Suprapubic skin (tissue), 4 donors: ENCODE measurements around the gene RPS6KA2. TPM values are rescaled to one million over a fixed set of nuclear protein-coding genes. Genes with fewer than 3 reads are reported as not detected.

Experiments used
- DNase-seq, 2 donors: peaks; one replicate each; pipeline ENCODE4 v3.0.0-alpha.2; 2019; ENCODE audit warnings: low spot score in 2 of 2
- H3K27ac ChIP-seq: fragments of 200-600 bp; sonication (generic); one replicate; pipeline ENCODE4 v1.5.1; 2019
- H3K27me3 ChIP-seq: fragments of 200-600 bp; sonication (generic); one replicate; pipeline ENCODE4 v1.5.1; 2019
- H3K36me3 ChIP-seq: fragments of 200-600 bp; sonication (generic); one replicate; pipeline ENCODE4 v1.5.1; 2019
- H3K4me1 ChIP-seq: fragments of 200-600 bp; sonication (generic); one replicate; pipeline ENCODE4 v1.5.1; 2019
- H3K4me3 ChIP-seq: fragments of 200-600 bp; sonication (generic); one replicate; pipeline ENCODE4 v1.5.1; 2019; ENCODE audit warnings: mild to moderate bottlenecking
- H3K9me3 ChIP-seq: fragments of 200-600 bp; sonication (generic); one replicate; pipeline ENCODE4 v1.5.1; 2019
- EP300 ChIP-seq: sonication (generic); formaldehyde crosslinking; IDR thresholded peaks from one replicate; pipeline ENCODE4 v1.6.1; 2017; ENCODE audit warnings: antibody characterized with exemption
- POLR2A ChIP-seq, 2 donors: fragments of 450-650 bp; IDR thresholded peaks; one replicate each; pipeline ENCODE4 v1.6.1; 2017; ENCODE audit warnings: antibody characterized with exemption in 2 of 2, mild to moderate bottlenecking in 2 of 2, moderate library complexity in 2 of 2
- POLR2AphosphoS5 ChIP-seq, 3 donors: sonication (generic); formaldehyde crosslinking; IDR thresholded peaks; one replicate each; pipeline ENCODE4 v1.6.1; 2017; ENCODE audit warnings: antibody characterized with exemption in 3 of 3
- WGBS: methylation state at CpG from one replicate; pipeline ENCODE4 v1.1.5; 2018; 5-methylcytosine and 5-hydroxymethylcytosine counted together
- total RNA-seq, 4 donors: library from RNA; depleted of rRNA; stranded (reverse); fragments of >200 nt; gene quantifications; one replicate each; pipeline ENCODE4 v1.1.0, GENCODE V29; 2016
- TF ChIP-seq, protein P1 (sequence below), 2 donors: fragments of 200-600 bp in 1 of 2; fragments of 450-650 bp in 1 of 2; sonication (generic) in 1 of 2; IDR thresholded peaks; one replicate each; pipeline ENCODE4 v1.5.1; 2016 to 2019; ENCODE audit warnings: antibody characterized with exemption in 2 of 2, mild to moderate bottlenecking in 1 of 2, moderate library complexity in 1 of 2

The RPS6KA2 gene
- total RNA-seq, 4 donors from 2014 or later: 24.2 to 38.5 (median 32.3) TPM

DNA sequence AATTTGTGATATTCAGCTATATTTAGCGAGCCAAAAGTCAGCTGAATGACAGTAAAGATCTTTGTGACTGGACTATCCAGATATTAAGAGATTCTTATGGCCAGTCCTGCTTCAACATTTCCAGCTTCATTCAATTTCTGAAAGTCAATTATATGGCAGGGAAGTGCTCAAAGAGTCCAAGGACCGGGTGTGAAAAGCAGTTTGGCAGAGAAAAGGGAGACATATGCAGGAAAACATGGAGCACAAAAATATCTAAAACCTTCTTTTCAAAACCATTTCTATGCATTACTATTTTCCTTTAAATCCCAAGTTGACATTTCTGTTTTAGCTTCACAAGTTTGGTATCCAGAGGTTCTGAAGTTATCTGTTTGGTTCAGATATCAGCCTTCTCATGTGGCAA lies 249.3 kb downstream of the RPS6KA2 start:
- WGBS: 41% methylated on average over 2 of the region's 2 CpGs
- Histone ChIP-seq H3K27ac (no peak overlapping the region), H3K36me3 (no peaks in the 10 kb centered on the region), H3K4me1 (peaks cover 12% of the 10 kb centered on the region), H3K27me3 (no peaks in the 10 kb centered on the region), H3K9me3 (no peaks in the 10 kb centered on the region), H3K4me3 (no peak overlapping the region)
- no peak for DNase-seq
- TF ChIP-seq EP300 (no peak), POLR2AphosphoS5 (IDR thresholded peaks at IDR 0.05) (no peak), POLR2A (IDR thresholded peaks at IDR 0.05) (no peak)
- TF ChIP-seq, protein P1, sequence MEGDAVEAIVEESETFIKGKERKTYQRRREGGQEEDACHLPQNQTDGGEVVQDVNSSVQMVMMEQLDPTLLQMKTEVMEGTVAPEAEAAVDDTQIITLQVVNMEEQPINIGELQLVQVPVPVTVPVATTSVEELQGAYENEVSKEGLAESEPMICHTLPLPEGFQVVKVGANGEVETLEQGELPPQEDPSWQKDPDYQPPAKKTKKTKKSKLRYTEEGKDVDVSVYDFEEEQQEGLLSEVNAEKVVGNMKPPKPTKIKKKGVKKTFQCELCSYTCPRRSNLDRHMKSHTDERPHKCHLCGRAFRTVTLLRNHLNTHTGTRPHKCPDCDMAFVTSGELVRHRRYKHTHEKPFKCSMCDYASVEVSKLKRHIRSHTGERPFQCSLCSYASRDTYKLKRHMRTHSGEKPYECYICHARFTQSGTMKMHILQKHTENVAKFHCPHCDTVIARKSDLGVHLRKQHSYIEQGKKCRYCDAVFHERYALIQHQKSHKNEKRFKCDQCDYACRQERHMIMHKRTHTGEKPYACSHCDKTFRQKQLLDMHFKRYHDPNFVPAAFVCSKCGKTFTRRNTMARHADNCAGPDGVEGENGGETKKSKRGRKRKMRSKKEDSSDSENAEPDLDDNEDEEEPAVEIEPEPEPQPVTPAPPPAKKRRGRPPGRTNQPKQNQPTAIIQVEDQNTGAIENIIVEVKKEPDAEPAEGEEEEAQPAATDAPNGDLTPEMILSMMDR (IDR thresholded peaks at IDR 0.05): no peak

DNA sequence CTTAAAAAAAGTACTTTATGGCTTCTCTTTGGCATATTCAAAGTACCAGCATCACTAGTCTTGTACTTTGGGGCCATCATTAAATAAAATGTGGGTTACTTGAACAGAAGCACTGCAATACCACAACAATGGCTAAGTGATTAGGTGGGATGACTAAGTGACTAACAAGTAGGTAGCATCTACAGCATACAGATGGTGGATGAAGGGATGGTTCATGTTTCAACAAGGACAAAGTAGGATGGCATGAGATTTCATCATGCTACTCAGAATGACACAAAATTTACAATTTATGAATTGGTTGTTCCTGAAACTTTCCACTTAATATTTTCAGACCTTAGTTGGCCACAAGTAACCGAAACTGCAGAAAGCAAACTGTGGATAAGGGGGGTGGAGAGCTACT lies 252.0 kb downstream of the RPS6KA2 start:
- TF ChIP-seq, protein P1 (IDR thresholded peaks at IDR 0.05): no peak
- TF ChIP-seq POLR2AphosphoS5 (IDR thresholded peaks at IDR 0.05): no peak
- TF ChIP-seq POLR2A (IDR thresholded peaks at IDR 0.05): no peak
- no peak for TF ChIP-seq EP300
- 93% methylated on average over 1 of the region's 1 CpG for WGBS

DNA sequence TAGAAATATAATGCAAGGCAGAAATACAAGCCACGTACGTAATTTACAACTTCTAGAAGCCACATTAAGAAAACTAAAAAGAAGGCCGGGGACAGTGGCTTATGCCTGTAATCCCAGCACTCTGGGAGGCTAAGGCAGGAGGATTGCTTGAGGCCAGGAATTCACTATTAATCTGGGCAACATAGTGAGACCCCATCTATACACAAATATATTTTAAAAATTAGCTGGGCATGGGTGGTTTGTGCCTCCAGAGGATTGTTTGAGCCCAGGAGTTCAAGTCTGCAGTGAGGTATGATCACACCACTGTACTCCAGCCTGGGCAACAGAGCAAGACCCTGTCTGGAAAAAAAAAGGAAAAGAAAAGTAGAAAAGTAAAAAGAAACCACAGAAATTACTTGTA lies 256.6 kb downstream of the RPS6KA2 start:
- TF ChIP-seq POLR2AphosphoS5 (IDR thresholded peaks at IDR 0.05): no peak
- Histone ChIP-seq H3K36me3 (peaks cover 17% of the 10 kb centered on the region), H3K4me1 (no peaks in the 10 kb centered on the region), H3K9me3 (no peaks in the 10 kb centered on the region), H3K27ac (no peak overlapping the region), H3K4me3 (no peak overlapping the region), H3K27me3 (no peaks in the 10 kb centered on the region)
- WGBS: 96% methylated on average over 3 of the region's 3 CpGs
- DNase-seq: no peak

More for the DNA sequence above, 252.0 kb downstream of the RPS6KA2 start:
- H3K27ac ChIP-seq: no peak overlapping the region
- no peak for DNase-seq
- no peaks in the 10 kb centered on the region for H3K9me3 ChIP-seq
- peaks cover under 1% of the 10 kb centered on the region for H3K36me3 ChIP-seq
- no peaks in the 10 kb centered on the region for H3K4me1 ChIP-seq
- no peaks in the 10 kb centered on the region for H3K27me3 ChIP-seq
- no peak overlapping the region for H3K4me3 ChIP-seq

DNA sequence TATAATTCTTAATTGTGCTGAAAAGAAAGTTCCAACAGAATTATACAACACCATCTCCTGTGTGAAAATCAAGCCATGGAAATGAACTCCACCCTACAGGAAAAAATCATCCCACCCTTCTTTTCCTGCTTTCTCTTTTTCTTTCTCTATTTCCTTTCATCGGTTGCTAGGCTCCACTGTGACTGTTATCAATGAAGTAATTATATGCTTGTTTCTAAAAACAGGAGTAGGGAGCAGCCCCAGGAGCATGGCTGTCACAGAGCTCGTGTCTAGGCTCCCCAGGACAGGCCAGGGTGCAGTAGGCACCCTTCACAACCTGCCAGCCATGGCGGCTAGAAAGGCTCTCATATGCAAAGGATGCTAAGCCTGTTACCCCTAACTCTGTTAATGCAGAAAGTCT lies 257.3 kb downstream of the RPS6KA2 start:
- Histone ChIP-seq H3K9me3 (no peaks in the 10 kb centered on the region), H3K27ac (no peak overlapping the region), H3K4me3 (no peak overlapping the region), H3K36me3 (peaks cover 24% of the 10 kb centered on the region), H3K4me1 (no peaks in the 10 kb centered on the region), H3K27me3 (no peaks in the 10 kb centered on the region)
- no peak for DNase-seq
- no peak for TF ChIP-seq EP300
- no peak for TF ChIP-seq POLR2AphosphoS5 (IDR thresholded peaks at IDR 0.05)
- no peak for TF ChIP-seq POLR2A (IDR thresholded peaks at IDR 0.05)
- TF ChIP-seq, protein P1 (IDR thresholded peaks at IDR 0.05): no peak
- 77% methylated on average over 3 of the region's 3 CpGs for WGBS

DNA sequence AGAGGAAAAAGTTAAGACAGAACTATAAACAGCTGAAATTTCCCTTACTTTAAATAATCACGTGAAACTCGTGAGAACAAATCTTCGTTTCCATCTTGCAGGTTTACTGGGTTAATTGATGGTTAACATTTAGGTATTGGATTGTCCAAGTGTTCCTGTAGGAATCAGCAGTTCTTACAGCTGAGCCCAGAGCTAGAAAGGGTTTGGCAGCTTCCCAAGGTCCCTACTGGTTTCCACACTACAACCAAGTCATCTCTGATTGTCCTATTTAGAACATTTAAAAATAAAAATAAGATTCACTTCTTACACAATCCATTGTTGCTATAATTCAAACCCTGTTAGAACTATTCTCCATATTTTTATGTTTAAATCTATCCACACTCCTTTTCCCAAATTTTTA lies 260.1 kb downstream of the RPS6KA2 start:
- Histone ChIP-seq H3K27ac (no peak overlapping the region), H3K27me3 (no peaks in the 10 kb centered on the region), H3K9me3 (no peaks in the 10 kb centered on the region), H3K36me3 (peaks cover 49% of the 10 kb centered on the region), H3K4me1 (no peaks in the 10 kb centered on the region), H3K4me3 (no peak overlapping the region)
- DNase-seq: no peak
- WGBS: 79% methylated on average over 3 of the region's 3 CpGs
- TF ChIP-seq POLR2A (IDR thresholded peaks at IDR 0.05) (no peak), EP300 (no peak), POLR2AphosphoS5 (IDR thresholded peaks at IDR 0.05) (no peak)
- TF ChIP-seq, protein P1 (IDR thresholded peaks at IDR 0.05): no peak

DNA sequence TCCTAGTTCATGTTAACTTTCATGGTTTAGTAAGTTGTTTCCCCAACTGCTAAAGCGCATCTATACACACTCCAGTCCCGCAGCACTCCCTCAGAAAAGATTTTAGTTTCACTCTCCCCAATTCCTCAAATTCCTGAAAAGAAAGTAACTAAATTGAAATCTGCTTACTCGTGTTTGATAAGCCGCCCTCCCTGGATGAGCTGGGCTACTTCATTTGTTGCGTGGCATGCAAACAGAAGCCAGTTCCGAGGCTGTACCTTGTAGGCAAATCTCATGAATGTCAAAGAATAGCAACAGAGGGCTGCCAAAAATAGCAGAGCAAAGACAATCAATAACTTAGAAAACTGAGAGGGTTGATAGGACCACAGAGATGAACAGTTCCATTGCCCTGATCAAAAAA lies 261.2 kb downstream of the RPS6KA2 start:
- Histone ChIP-seq H3K27ac (no peak overlapping the region), H3K27me3 (no peaks in the 10 kb centered on the region), H3K4me1 (peaks cover 8% of the 10 kb centered on the region), H3K36me3 (peaks cover 49% of the 10 kb centered on the region), H3K9me3 (no peaks in the 10 kb centered on the region), H3K4me3 (no peak overlapping the region)
- TF ChIP-seq, protein P1 (IDR thresholded peaks at IDR 0.05): no peak
- TF ChIP-seq POLR2A (IDR thresholded peaks at IDR 0.05) (no peak), POLR2AphosphoS5 (IDR thresholded peaks at IDR 0.05) (no peak), EP300 (no peak)
- 90% methylated on average over 6 of the region's 6 CpGs for WGBS
- DNase-seq: no peak
